Caco-2 (cell line): ENCODE data around the gene IKZF3. TPM values are rescaled to one million over a fixed set of nuclear protein-coding genes. Genes with fewer than 3 reads are reported as not detected.

ENCODE experiments used
- BruUV-seq: library from RNA; stranded (reverse); fragments of 400-500 nt; replicated peaks from 2 replicates; lab custom pipeline; 2021; lab: Mats Ljungman, UMichigan
- CTCF ChIA-PET: fragments of 300-600 bp; sonication (Branson Sonifier 250); formaldehyde crosslinking; loops from one replicate; lab custom pipeline; 2022; ENCODE audit warnings: antibody characterized with exemption; lab: Charles Lee
- POLR2A ChIA-PET: fragments of 300-600 bp; sonication (Branson Sonifier 250); formaldehyde crosslinking; loops from one replicate; lab custom pipeline; 2022; ENCODE audit warnings: antibody characterized with exemption; lab: Charles Lee
- DNase-seq, 2 experiments: peaks; one replicate each; pipeline versions ENCODE4 v3.0.0 to v3.0.0-alpha.2; 2020 to 2022
- H3K27me3 ChIP-seq: replicated peaks from 2 replicates; pipeline ENCODE4 v1.6.0; 2011; ENCODE audit warnings: low read length; ENCODE audit not compliant: control insufficient read depth, insufficient read depth
- H3K36me3 ChIP-seq: 2 replicates; pipeline ENCODE4 v1.5.1; 2011; ENCODE audit warnings: low read length; ENCODE audit not compliant: control insufficient read depth, insufficient read depth
- H3K4me1 ChIP-seq: fragments of 250-450 bp; sonication (Bioruptor Pico); 2 replicates; pipeline ENCODE4 v1.5.1; 2020; ENCODE audit warnings: mild to moderate bottlenecking
- H3K4me3 ChIP-seq: 2 replicates; pipeline ENCODE4 v1.5.1; 2011; ENCODE audit warnings: low read depth, mild to moderate bottlenecking, control low read depth, low read length
- H3K9me3 ChIP-seq: fragments of 250-450 bp; sonication (Bioruptor Pico); 2 replicates; pipeline ENCODE4 v1.5.1; 2020; ENCODE audit warnings: mild to moderate bottlenecking, moderate library complexity
- H3K27ac Mint-ChIP-seq: one replicate; pipeline ENCODE4 v1.8.0; 2022; ENCODE audit warnings: mixed read lengths; ENCODE audit not compliant: unreplicated experiment
- H3K27me3 Mint-ChIP-seq: one replicate; pipeline ENCODE4 v1.8.0; 2022; ENCODE audit warnings: mixed read lengths; ENCODE audit not compliant: insufficient read depth, unreplicated experiment
- H3K36me3 Mint-ChIP-seq: one replicate; pipeline ENCODE4 v1.8.0; 2022; ENCODE audit warnings: mild to moderate bottlenecking, mixed read lengths; ENCODE audit not compliant: insufficient read depth, unreplicated experiment
- H3K4me1 Mint-ChIP-seq: one replicate; pipeline ENCODE4 v1.8.0; 2022; ENCODE audit warnings: low read depth, mixed read lengths; ENCODE audit not compliant: unreplicated experiment
- H3K4me3 Mint-ChIP-seq: one replicate; pipeline ENCODE4 v1.8.0; 2022; ENCODE audit warnings: mild to moderate bottlenecking, moderate library complexity, mixed read lengths; ENCODE audit not compliant: unreplicated experiment
- H3K9me3 Mint-ChIP-seq: one replicate; pipeline ENCODE4 v1.8.0; 2022; ENCODE audit warnings: mixed read lengths; ENCODE audit not compliant: unreplicated experiment
- CTCF ChIP-seq, 2 experiments: fragments of 200-600 bp in 1 of 2; IDR thresholded peaks; 1 replicate in 1 of 2; 2 replicates in 1 of 2; pipeline versions ENCODE4 v1.5.1 to v1.8.0; 2011 to 2022; ENCODE audit warnings: antibody characterized with exemption in 1 of 2, control low read depth in 1 of 2, inconsistent platforms in 1 of 2, low read depth in 1 of 2, low read length in 1 of 2, mild to moderate bottlenecking in 1 of 2, moderate library complexity in 1 of 2; ENCODE audit not compliant: insufficient read depth in 1 of 2, severe bottlenecking in 1 of 2, unreplicated experiment in 1 of 2
- intact Hi-C: fragments of 100-400 bp; cut with micrococcal nuclease; formaldehyde crosslinking; loops from one replicate; pipeline ENCODE4 v1.10.0; 2022; ENCODE audit not compliant: unreplicated experiment
- total RNA-seq: library from RNA; stranded (reverse); gene quantifications from 2 replicates; pipeline ENCODE4 v1.2.3, GENCODE V29; 2022

The IKZF3 gene
- total RNA-seq, 1 experiment from 2014 or later: 2.8 TPM

DNA sequence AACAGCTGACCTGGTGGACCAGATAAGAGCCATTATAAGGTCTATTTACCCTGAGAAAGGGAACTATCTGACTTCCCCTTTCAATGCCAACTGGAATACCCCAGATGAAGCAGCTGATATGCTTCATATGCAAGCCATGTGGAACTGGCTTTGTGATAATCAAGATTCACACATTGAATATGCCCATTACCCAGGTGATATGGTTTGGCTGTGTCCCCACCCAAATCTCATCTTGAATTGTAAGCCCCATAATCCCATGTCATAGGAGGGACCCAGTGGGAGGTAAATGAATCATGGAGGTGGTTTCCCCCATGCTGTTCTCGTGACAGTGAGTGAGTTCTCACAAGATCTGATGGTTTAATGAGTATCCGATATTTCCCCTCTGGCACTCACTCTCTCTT lies 42.1 kb downstream of the IKZF3 start:
- no TSS peak for BruUV-seq
- intact Hi-C loops: no loop called here
- no peak overlapping the region for H3K4me3 ChIP-seq
- peaks cover 13% of the 10 kb centered on the region for H3K36me3 Mint-ChIP-seq
- H3K9me3 Mint-ChIP-seq: peaks cover 35% of the 10 kb centered on the region
- H3K9me3 ChIP-seq: peaks cover 23% of the 10 kb centered on the region
- no peak overlapping the region for H3K4me3 Mint-ChIP-seq
- no peak for TF ChIP-seq CTCF (IDR thresholded peaks at IDR 0.05; ENCODE audit: insufficient read depth in 1 of 2, low read depth in 1 of 2, low read length in 1 of 2, severe bottlenecking in 1 of 2, unreplicated experiment in 1 of 2)
- H3K36me3 ChIP-seq: no peaks in the 10 kb centered on the region
- no peak for DNase-seq
- no peaks in the 10 kb centered on the region for H3K27me3 ChIP-seq
- H3K27me3 Mint-ChIP-seq: no peaks in the 10 kb centered on the region
- ChIA-PET POLR2A (no interaction called here), CTCF (no interaction called here)
- H3K27ac Mint-ChIP-seq: no peak overlapping the region
- no peaks in the 10 kb centered on the region for H3K4me1 ChIP-seq
- no peaks in the 10 kb centered on the region for H3K4me1 Mint-ChIP-seq

GRCh38 chr17:39820987-39821386 lies 43.1 kb downstream of the IKZF3 start:
- Histone ChIP-seq H3K4me1 (no peaks in the 10 kb centered on the region), H3K9me3 (peaks cover 23% of the 10 kb centered on the region), H3K4me3 (no peak overlapping the region), H3K27me3 (no peaks in the 10 kb centered on the region), H3K36me3 (no peaks in the 10 kb centered on the region)
- TF ChIP-seq CTCF (IDR thresholded peaks at IDR 0.05; ENCODE audit: insufficient read depth in 1 of 2, low read depth in 1 of 2, low read length in 1 of 2, severe bottlenecking in 1 of 2, unreplicated experiment in 1 of 2): no peak
- BruUV-seq: no TSS peak
- CTCF ChIA-PET: interaction anchor here (0.9 to 1.2 kb wide), 2 partner anchors 103 to 138 kb away, joined by 3 to 4 read pairs; no protein-coding TSS in a partner anchor
- H3K27me3 Mint-ChIP-seq: no peaks in the 10 kb centered on the region
- intact Hi-C loops: no loop called here
- H3K36me3 Mint-ChIP-seq: peaks cover 13% of the 10 kb centered on the region
- H3K9me3 Mint-ChIP-seq: peaks cover 34% of the 10 kb centered on the region
- no peak for DNase-seq
- H3K4me1 Mint-ChIP-seq: no peaks in the 10 kb centered on the region
- no peak overlapping the region for H3K4me3 Mint-ChIP-seq
- POLR2A ChIA-PET: no interaction called here
- H3K27ac Mint-ChIP-seq: no peak overlapping the region

- no peaks in the 10 kb centered on the region for H3K4me1 Mint-ChIP-seq
- H3K4me3 ChIP-seq: no peak overlapping the region
- no TSS peak for BruUV-seq
- no peaks in the 10 kb centered on the region for H3K27me3 ChIP-seq
- peaks cover 13% of the 10 kb centered on the region for H3K36me3 Mint-ChIP-seq
- CTCF ChIA-PET: interaction anchor here (0.9 to 1.2 kb wide), 2 partner anchors 102 to 138 kb away, joined by 3 to 4 read pairs; no protein-coding TSS in a partner anchor
- no peak overlapping the region for H3K4me3 Mint-ChIP-seq
- H3K4me1 ChIP-seq: no peaks in the 10 kb centered on the region
- H3K9me3 ChIP-seq: peaks cover 23% of the 10 kb centered on the region
- intact Hi-C loops: no loop called here
- no peaks in the 10 kb centered on the region for H3K27me3 Mint-ChIP-seq
- DNase-seq: no peak
- H3K9me3 Mint-ChIP-seq: peaks cover 30% of the 10 kb centered on the region
- no peak overlapping the region for H3K27ac Mint-ChIP-seq
- POLR2A ChIA-PET: no interaction called here
- no peak for TF ChIP-seq CTCF (IDR thresholded peaks at IDR 0.05; ENCODE audit: insufficient read depth in 1 of 2, low read depth in 1 of 2, low read length in 1 of 2, severe bottlenecking in 1 of 2, unreplicated experiment in 1 of 2)
- H3K36me3 ChIP-seq: no peaks in the 10 kb centered on the region
Measured at GRCh38 chr17:39820541-39820940, 43.6 kb downstream of the IKZF3 start.
